H9 (cell line): Measurements from ENCODE around the gene WDR91. TPM values are rescaled to one million over a fixed set of nuclear protein-coding genes. Genes with fewer than 3 reads are reported as not detected.

ENCODE experiments used
- DNase-seq: peaks from one replicate; pipeline ENCODE4 v3.0.0-alpha.2; 2017
- H2AFZ ChIP-seq: one replicate; pipeline ENCODE4 v1.6.1; 2013; ENCODE audit warnings: mild to moderate bottlenecking, low read length, control low read depth, moderate library complexity
- H2AK5ac ChIP-seq: 2 replicates; pipeline ENCODE4 v1.6.1; 2013; ENCODE audit warnings: low read length, control low read depth, mixed read lengths; ENCODE audit not compliant: insufficient read length
- H2BK120ac ChIP-seq: one replicate; pipeline ENCODE4 v1.6.1; 2013; ENCODE audit warnings: low read depth, mild to moderate bottlenecking, low read length, control low read depth, inconsistent platforms; ENCODE audit not compliant: poor library complexity, severe bottlenecking
- H2BK12ac ChIP-seq: 2 replicates; pipeline ENCODE4 v1.6.1; 2013; ENCODE audit warnings: low read length, control low read depth, mixed read lengths, low read depth; ENCODE audit not compliant: insufficient read length
- H2BK15ac ChIP-seq: 2 replicates; pipeline ENCODE4 v1.6.1; 2013; ENCODE audit warnings: low read depth, low read length, control low read depth
- H2BK20ac ChIP-seq: one replicate; pipeline ENCODE4 v1.6.1; 2013; ENCODE audit warnings: low read depth, mild to moderate bottlenecking, low read length, control low read depth, inconsistent platforms; ENCODE audit not compliant: poor library complexity, severe bottlenecking
- H2BK5ac ChIP-seq: 2 replicates; pipeline ENCODE4 v1.6.1; 2013; ENCODE audit warnings: low read length, control low read depth, mixed read lengths; ENCODE audit not compliant: insufficient read length
- H3K14ac ChIP-seq: 2 replicates; pipeline ENCODE4 v1.6.1; 2013; ENCODE audit warnings: low read length, control low read depth; ENCODE audit not compliant: insufficient read depth
- H3K18ac ChIP-seq: 2 replicates; pipeline ENCODE4 v1.6.1; 2013; ENCODE audit warnings: low read depth, mild to moderate bottlenecking, mixed read lengths, low read length, control low read depth; ENCODE audit not compliant: insufficient read length
- H3K23ac ChIP-seq: 2 replicates; pipeline ENCODE4 v1.6.1; 2013; ENCODE audit warnings: low read length, control low read depth, mixed read lengths, low read depth; ENCODE audit not compliant: insufficient read length
- H3K23me2 ChIP-seq: 2 replicates; pipeline ENCODE4 v1.6.1; 2013; ENCODE audit warnings: low read depth, mild to moderate bottlenecking, mixed read lengths, low read length, control low read depth; ENCODE audit not compliant: insufficient read length, poor library complexity, severe bottlenecking
- H3K27ac ChIP-seq: 2 replicates; pipeline ENCODE4 v1.5.1; 2013; ENCODE audit warnings: low read length, control low read depth, mixed read lengths, low read depth; ENCODE audit not compliant: insufficient read length
- H3K27me3 ChIP-seq: 2 replicates; pipeline ENCODE4 v1.6.1; 2013; ENCODE audit warnings: low read length, control low read depth, inconsistent platforms; ENCODE audit not compliant: insufficient read depth
- H3K4ac ChIP-seq: 2 replicates; pipeline ENCODE4 v1.6.1; 2013; ENCODE audit warnings: low read depth, mild to moderate bottlenecking, control low read depth, inconsistent platforms, low read length, moderate library complexity
- H3K4me1 ChIP-seq: 2 replicates; pipeline ENCODE4 v1.6.1; 2013; ENCODE audit warnings: low read length, control low read depth, inconsistent platforms; ENCODE audit not compliant: insufficient read depth
- H3K4me2 ChIP-seq: 2 replicates; pipeline ENCODE4 v1.6.1; 2013; ENCODE audit warnings: low read length, control low read depth, mixed read lengths; ENCODE audit not compliant: insufficient read length, insufficient read depth
- H3K56ac ChIP-seq: 2 replicates; pipeline ENCODE4 v1.6.1; 2013; ENCODE audit warnings: low read depth, mild to moderate bottlenecking, mixed read lengths, low read length, control low read depth; ENCODE audit not compliant: insufficient read length
- H3K79me1 ChIP-seq: 2 replicates; pipeline ENCODE4 v1.6.1; 2013; ENCODE audit warnings: low read depth, mild to moderate bottlenecking, moderate library complexity, low read length, control low read depth, inconsistent platforms; ENCODE audit not compliant: insufficient read depth, poor library complexity, severe bottlenecking
- H3K79me2 ChIP-seq: 2 replicates; pipeline ENCODE4 v1.6.1; 2013; ENCODE audit warnings: low read length, control low read depth, inconsistent platforms; ENCODE audit not compliant: insufficient read depth
- H3K9ac ChIP-seq: 2 replicates; pipeline ENCODE4 v1.6.1; 2013; ENCODE audit warnings: low read length, control low read depth, mixed read lengths; ENCODE audit not compliant: insufficient read length; ENCODE audit errors: extremely low read depth
- H3K9me3 ChIP-seq: one replicate; pipeline ENCODE4 v1.6.1; 2013; ENCODE audit warnings: low read depth, low read length, inconsistent platforms; ENCODE audit not compliant: control insufficient read depth
- H3T11ph ChIP-seq: one replicate; pipeline ENCODE4 v1.6.1; 2013; ENCODE audit warnings: mild to moderate bottlenecking, low read length, control low read depth, inconsistent platforms
- H4K20me1 ChIP-seq: one replicate; pipeline ENCODE4 v1.6.1; 2013; ENCODE audit not compliant: control insufficient read depth, insufficient read length, insufficient read depth
- H4K5ac ChIP-seq: 2 replicates; pipeline ENCODE4 v1.6.1; 2013; ENCODE audit warnings: low read depth, mild to moderate bottlenecking, mixed read lengths, low read length, control low read depth; ENCODE audit not compliant: insufficient read length
- H4K8ac ChIP-seq: replicated peaks from 2 replicates; pipeline ENCODE4 v1.6.1; 2013; ENCODE audit warnings: low read length, control low read depth, mixed read lengths, low read depth; ENCODE audit not compliant: insufficient read length
- H4K91ac ChIP-seq: 2 replicates; pipeline ENCODE4 v1.6.1; 2013; ENCODE audit warnings: low read depth, mild to moderate bottlenecking, moderate library complexity, mixed read lengths, low read length, control low read depth; ENCODE audit not compliant: insufficient read length
- H3K27ac Mint-ChIP-seq, 3 experiments: 2 replicates in 2 of 3; 3 replicates in 1 of 3; pipeline ENCODE4 v1.8.0; 2020 to 2021; ENCODE audit warnings: mixed read lengths in 3 of 3, mild to moderate bottlenecking in 1 of 3, moderate library complexity in 1 of 3
- H3K27me3 Mint-ChIP-seq: 2 replicates; pipeline ENCODE4 v1.8.0; 2021; ENCODE audit warnings: low read depth, mild to moderate bottlenecking, moderate library complexity, mixed read lengths
- H3K36me3 Mint-ChIP-seq, 3 experiments: 2 replicates in 2 of 3; 3 replicates in 1 of 3; pipeline ENCODE4 v1.8.0; 2020 to 2021; ENCODE audit warnings: low read depth in 3 of 3, mixed read lengths in 3 of 3; ENCODE audit not compliant: insufficient read depth in 1 of 3
- H3K4me1 Mint-ChIP-seq, 2 experiments: 2 replicates each; pipeline ENCODE4 v1.8.0; 2020; ENCODE audit warnings: mixed read lengths in 2 of 2
- H3K4me3 Mint-ChIP-seq, 2 experiments: 2 replicates in 1 of 2; 3 replicates in 1 of 2; pipeline ENCODE4 v1.8.0; 2020 to 2021; ENCODE audit warnings: mild to moderate bottlenecking in 2 of 2, mixed read lengths in 2 of 2, moderate library complexity in 1 of 2
- H3K9me3 Mint-ChIP-seq, 2 experiments: 2 replicates in 1 of 2; 3 replicates in 1 of 2; pipeline ENCODE4 v1.8.0; 2020; ENCODE audit warnings: mild to moderate bottlenecking in 2 of 2, mixed read lengths in 2 of 2, moderate library complexity in 1 of 2
- CTCF ChIP-seq: fragments of 200-600 bp; sonication (generic); conservative IDR thresholded peaks from 3 replicates; pipeline ENCODE4 v1.8.0; 2021; ENCODE audit warnings: antibody characterized with exemption, mild to moderate bottlenecking
- WGBS: extraction: QIAGEN DNeasy Blood & Tissue Kit; methylation state at CpG from one replicate; pipeline ENCODE4 v1.1.7; 2013; ENCODE audit warnings: missing lambda C conversion rate, low lambda C conversion rate, mixed read lengths; ENCODE audit not compliant: insufficient read length; ENCODE audit errors: extremely low coverage; 5-methylcytosine and 5-hydroxymethylcytosine counted together
- total RNA-seq: library from RNA; stranded (reverse); gene quantifications from 2 replicates; pipeline ENCODE4 v1.2.1, GENCODE V29; 2021

The WDR91 gene
- total RNA-seq, 1 experiment from 2014 or later, result 9.4 TPM

- no peak for DNase-seq
- no peak overlapping the region for H4K8ac ChIP-seq
- H4K20me1 ChIP-seq, result no peaks in the 10 kb centered on the region
- no peak overlapping the region for H3K9ac ChIP-seq
- no peak overlapping the region for H3K4ac ChIP-seq
- H2BK15ac ChIP-seq, result no peak overlapping the region
- no peaks in the 10 kb centered on the region for H3K79me2 ChIP-seq
- Mint-ChIP-seq H3K4me1 (peaks cover 12 to 21% of the 10 kb centered on the region in 2 experiments), H3K27ac (no peak overlapping the region), H3K4me3 (no peak overlapping the region), H3K36me3 (peaks cover 65 to 91% (median 89%) of the 10 kb centered on the region in 3 experiments), H3K9me3 (peaks cover 24 to 34% of the 10 kb centered on the region in 2 experiments), H3K27me3 (no peaks in the 10 kb centered on the region; the same call in 1 of the 2 replicates)
- H2BK120ac ChIP-seq, result no peak overlapping the region
- H3K4me1 ChIP-seq, result peaks cover 4% of the 10 kb centered on the region; the same call in 1 of the 2 replicates
- H3K23ac ChIP-seq, result no peak overlapping the region
- no peaks in the 10 kb centered on the region for H3K27me3 ChIP-seq
- H3T11ph ChIP-seq, result no peak overlapping the region
- H4K5ac ChIP-seq, result no peak overlapping the region
- no peak for TF ChIP-seq CTCF
- no peak overlapping the region for H2AK5ac ChIP-seq
- no peak overlapping the region for H2BK5ac ChIP-seq
- no peak overlapping the region for H3K56ac ChIP-seq
- no peak overlapping the region for H2BK12ac ChIP-seq
- no peak overlapping the region for H2AFZ ChIP-seq
- H3K18ac ChIP-seq, result no peak overlapping the region
- H3K27ac ChIP-seq, result no peak overlapping the region
- WGBS, result no CpG with 5 or more reads among the region's 2 CpGs
- H3K79me1 ChIP-seq, result no peaks in the 10 kb centered on the region
- H2BK20ac ChIP-seq, result no peak overlapping the region
- no peak overlapping the region for H3K4me2 ChIP-seq
- no peak overlapping the region for H4K91ac ChIP-seq
- no peaks in the 10 kb centered on the region for H3K9me3 ChIP-seq
- no peak overlapping the region for H3K14ac ChIP-seq
- no peaks in the 10 kb centered on the region for H3K23me2 ChIP-seq
Observed at GRCh38 chr7:135162382-135163001, 48.8 kb downstream of the WDR91 start.
